ENCODE results near the gene PPARGC1A. TPM values are rescaled to one million over a fixed set of nuclear protein-coding genes. Genes with fewer than 3 reads are reported as not detected.

Gene PPARGC1A
- total RNA-seq, 1 experiment from 2014 or later, result 1.9 TPM

DNA sequence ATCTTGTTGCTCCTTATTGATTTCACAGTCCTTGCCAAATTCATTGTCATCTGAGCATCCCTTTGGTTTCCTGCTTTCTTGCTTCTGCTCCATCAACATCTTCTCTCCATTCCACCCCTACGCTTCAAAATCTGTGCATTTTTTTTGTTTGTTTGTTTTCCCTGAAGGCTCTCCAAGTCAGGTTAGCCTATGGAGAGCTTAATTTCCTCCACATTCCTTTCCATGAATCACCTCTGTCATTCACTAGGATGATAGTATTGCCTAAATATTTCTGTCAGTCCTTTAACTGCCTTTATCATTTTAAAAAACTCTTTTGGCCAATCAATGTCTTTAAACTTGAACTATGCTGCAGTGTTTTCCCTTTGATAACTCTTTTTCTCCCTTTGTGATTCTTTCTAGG, 67.7 kb downstream of the PPARGC1A start:
- ATAC-seq, result no peak
- no peak overlapping the region for H3K4me3 Mint-ChIP-seq
- DNase-seq (ENCODE audit: low spot score), result no peak
- no peak overlapping the region for H3K27ac Mint-ChIP-seq
- CTCF ChIA-PET, result no interaction called here
- H3K36me3 Mint-ChIP-seq, result no peaks in the 10 kb centered on the region
- H3K9me3 Mint-ChIP-seq, result no peaks in the 10 kb centered on the region
- TF ChIP-seq GTF2I (CRISPR knock-in tag; conservative IDR thresholded peaks at IDR 0.05) (no peak), ETV6 (CRISPR knock-in tag; IDR thresholded peaks at IDR 0.05) (no peak), MAX (CRISPR knock-in tag; IDR thresholded peaks at IDR 0.05) (no peak)
- TF ChIP-seq, protein P1, sequence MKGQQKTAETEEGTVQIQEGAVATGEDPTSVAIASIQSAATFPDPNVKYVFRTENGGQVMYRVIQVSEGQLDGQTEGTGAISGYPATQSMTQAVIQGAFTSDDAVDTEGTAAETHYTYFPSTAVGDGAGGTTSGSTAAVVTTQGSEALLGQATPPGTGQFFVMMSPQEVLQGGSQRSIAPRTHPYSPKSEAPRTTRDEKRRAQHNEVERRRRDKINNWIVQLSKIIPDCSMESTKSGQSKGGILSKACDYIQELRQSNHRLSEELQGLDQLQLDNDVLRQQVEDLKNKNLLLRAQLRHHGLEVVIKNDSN (CRISPR knock-in tag; IDR thresholded peaks at IDR 0.05), result no peak
- peaks cover 30% of the 10 kb centered on the region for H3K4me1 Mint-ChIP-seq
- POLR2A ChIA-PET, result no interaction called here
- no peaks in the 10 kb centered on the region for H3K27me3 Mint-ChIP-seq (ENCODE audit: low read depth)

DNA sequence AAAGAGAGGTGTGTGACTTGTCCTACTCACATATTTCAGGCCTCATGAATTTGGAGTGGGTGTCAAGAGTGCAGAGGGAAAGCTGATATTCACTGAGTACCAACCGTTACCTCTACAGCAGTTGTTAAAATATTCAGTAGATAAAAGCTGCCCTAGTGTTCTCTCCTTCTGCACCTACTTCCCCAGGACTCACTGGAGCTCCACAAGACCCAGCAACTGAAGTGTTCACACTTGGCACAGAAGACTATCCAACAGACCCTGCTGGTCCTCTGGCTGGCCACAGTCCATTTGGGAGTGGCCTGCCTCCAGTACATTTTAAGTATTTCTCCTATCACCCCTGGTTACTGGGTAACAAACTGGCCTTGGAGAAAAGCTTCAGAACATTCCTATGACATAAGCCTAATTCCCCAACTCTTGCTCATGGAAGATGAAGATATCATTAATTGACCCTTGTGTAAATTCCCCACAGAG, 70.8 kb downstream of the PPARGC1A start:
- ChIA-PET POLR2A (no interaction called here), CTCF (no interaction called here)
- Mint-ChIP-seq H3K4me1 (peaks cover 39% of the 10 kb centered on the region), H3K9me3 (no peaks in the 10 kb centered on the region), H3K27ac (no peak overlapping the region), H3K4me3 (no peak overlapping the region), H3K27me3 (ENCODE audit: low read depth) (no peaks in the 10 kb centered on the region), H3K36me3 (no peaks in the 10 kb centered on the region)
- ATAC-seq (no peak), DNase-seq (ENCODE audit: low spot score) (no peak)
- TF ChIP-seq ZBTB43 (CRISPR knock-in tag; IDR thresholded peaks at IDR 0.05), result no peak
- TF ChIP-seq CREM (CRISPR knock-in tag; IDR thresholded peaks at IDR 0.05), result no peak
- no peak for TF ChIP-seq NFE2L1 (CRISPR knock-in tag; IDR thresholded peaks at IDR 0.05)
- TF ChIP-seq HMGA2 (CRISPR knock-in tag; IDR thresholded peaks at IDR 0.05), result no peak
- TF ChIP-seq STAT6 (CRISPR knock-in tag; conservative IDR thresholded peaks at IDR 0.05; ENCODE audit: low read depth), result no peak
- TF ChIP-seq NFYB (CRISPR knock-in tag; conservative IDR thresholded peaks at IDR 0.05; ENCODE audit: low read depth), result no peak
- TF ChIP-seq, protein P2, sequence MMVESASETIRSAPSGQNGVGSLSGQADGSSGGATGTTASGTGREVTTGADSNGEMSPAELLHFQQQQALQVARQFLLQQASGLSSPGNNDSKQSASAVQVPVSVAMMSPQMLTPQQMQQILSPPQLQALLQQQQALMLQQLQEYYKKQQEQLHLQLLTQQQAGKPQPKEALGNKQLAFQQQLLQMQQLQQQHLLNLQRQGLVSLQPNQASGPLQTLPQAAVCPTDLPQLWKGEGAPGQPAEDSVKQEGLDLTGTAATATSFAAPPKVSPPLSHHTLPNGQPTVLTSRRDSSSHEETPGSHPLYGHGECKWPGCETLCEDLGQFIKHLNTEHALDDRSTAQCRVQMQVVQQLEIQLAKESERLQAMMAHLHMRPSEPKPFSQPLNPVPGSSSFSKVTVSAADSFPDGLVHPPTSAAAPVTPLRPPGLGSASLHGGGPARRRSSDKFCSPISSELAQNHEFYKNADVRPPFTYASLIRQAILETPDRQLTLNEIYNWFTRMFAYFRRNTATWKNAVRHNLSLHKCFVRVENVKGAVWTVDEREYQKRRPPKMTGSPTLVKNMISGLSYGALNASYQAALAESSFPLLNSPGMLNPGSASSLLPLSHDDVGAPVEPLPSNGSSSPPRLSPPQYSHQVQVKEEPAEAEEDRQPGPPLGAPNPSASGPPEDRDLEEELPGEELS (CRISPR knock-in tag; IDR thresholded peaks at IDR 0.05), result no peak
- no peak for TF ChIP-seq ZNF425 (CRISPR knock-in tag; conservative IDR thresholded peaks at IDR 0.05)
- no peak for TF ChIP-seq ZNF138 (CRISPR knock-in tag; conservative IDR thresholded peaks at IDR 0.05)
- TF ChIP-seq, protein P1 (CRISPR knock-in tag; IDR thresholded peaks at IDR 0.05), result no peak
- TF ChIP-seq ZBTB21 (CRISPR knock-in tag; IDR thresholded peaks at IDR 0.05; ENCODE audit: borderline replicate concordance), result no peak
- no peak for TF ChIP-seq ZNF281 (CRISPR knock-in tag; IDR thresholded peaks at IDR 0.05)
- TF ChIP-seq, protein P3, sequence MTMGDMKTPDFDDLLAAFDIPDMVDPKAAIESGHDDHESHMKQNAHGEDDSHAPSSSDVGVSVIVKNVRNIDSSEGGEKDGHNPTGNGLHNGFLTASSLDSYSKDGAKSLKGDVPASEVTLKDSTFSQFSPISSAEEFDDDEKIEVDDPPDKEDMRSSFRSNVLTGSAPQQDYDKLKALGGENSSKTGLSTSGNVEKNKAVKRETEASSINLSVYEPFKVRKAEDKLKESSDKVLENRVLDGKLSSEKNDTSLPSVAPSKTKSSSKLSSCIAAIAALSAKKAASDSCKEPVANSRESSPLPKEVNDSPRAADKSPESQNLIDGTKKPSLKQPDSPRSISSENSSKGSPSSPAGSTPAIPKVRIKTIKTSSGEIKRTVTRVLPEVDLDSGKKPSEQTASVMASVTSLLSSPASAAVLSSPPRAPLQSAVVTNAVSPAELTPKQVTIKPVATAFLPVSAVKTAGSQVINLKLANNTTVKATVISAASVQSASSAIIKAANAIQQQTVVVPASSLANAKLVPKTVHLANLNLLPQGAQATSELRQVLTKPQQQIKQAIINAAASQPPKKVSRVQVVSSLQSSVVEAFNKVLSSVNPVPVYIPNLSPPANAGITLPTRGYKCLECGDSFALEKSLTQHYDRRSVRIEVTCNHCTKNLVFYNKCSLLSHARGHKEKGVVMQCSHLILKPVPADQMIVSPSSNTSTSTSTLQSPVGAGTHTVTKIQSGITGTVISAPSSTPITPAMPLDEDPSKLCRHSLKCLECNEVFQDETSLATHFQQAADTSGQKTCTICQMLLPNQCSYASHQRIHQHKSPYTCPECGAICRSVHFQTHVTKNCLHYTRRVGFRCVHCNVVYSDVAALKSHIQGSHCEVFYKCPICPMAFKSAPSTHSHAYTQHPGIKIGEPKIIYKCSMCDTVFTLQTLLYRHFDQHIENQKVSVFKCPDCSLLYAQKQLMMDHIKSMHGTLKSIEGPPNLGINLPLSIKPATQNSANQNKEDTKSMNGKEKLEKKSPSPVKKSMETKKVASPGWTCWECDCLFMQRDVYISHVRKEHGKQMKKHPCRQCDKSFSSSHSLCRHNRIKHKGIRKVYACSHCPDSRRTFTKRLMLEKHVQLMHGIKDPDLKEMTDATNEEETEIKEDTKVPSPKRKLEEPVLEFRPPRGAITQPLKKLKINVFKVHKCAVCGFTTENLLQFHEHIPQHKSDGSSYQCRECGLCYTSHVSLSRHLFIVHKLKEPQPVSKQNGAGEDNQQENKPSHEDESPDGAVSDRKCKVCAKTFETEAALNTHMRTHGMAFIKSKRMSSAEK (CRISPR knock-in tag; IDR thresholded peaks at IDR 0.05; ENCODE audit: borderline replicate concordance), result no peak
- no peak for TF ChIP-seq MAX (CRISPR knock-in tag; IDR thresholded peaks at IDR 0.05)
